K562 (cell line): ENCODE results near the gene SLC37A3. TPM values are rescaled to one million over a fixed set of nuclear protein-coding genes. Genes with fewer than 3 reads are reported as not detected.
A peak's percentile ranks its signal among the peaks of the same experiment; 100 is the strongest.

Source experiments
- polyA plus RNA-seq, 8 experiments: library from polyadenylated mRNA; depleted of rRNA in 4 of 8; stranded (reverse) in 5 of 8; unstranded in 3 of 8; fragments of >200 nt; fragmentation: Nextera tagmentation in 2 of 8; fragmentation: Illumina TruSeq in 1 of 8; extraction: Ambion mirVana in 2 of 8; extraction: Trizol in 1 of 8; gene quantifications; 2 replicates each; pipeline versions ENCODE4 v1.2.1 to v1.2.3, GENCODE V29; 2011 to 2014; ENCODE audit warnings: inconsistent platforms in 1 of 8, missing spikeins in 1 of 8
- small RNA-seq: library from RNA; depleted of rRNA; stranded (forward); fragments of <200 nt; gene quantifications from one replicate; pipeline ENCODE3, GENCODE V24; 2014
- total RNA-seq, 7 experiments: library from RNA; depleted of rRNA in 6 of 7; stranded (reverse); fragments of >200 nt in 6 of 7; fragmentation: Illumina TruSeq in 2 of 7; extraction: Trizol in 2 of 7; gene quantifications; 2 replicates each; pipeline versions ENCODE4 v1.2.1 to v1.2.3, GENCODE V29; 2011 to 2021; ENCODE audit warnings: low replicate concordance in 1 of 7

SLC37A3 gene
- total and polyA plus RNA-seq, 9 of the 15 experiments (the other 6 are each of a cell fraction or from before 2014, with no cell fraction given): 11.7 to 59.1 (median 26.8) TPM

Small RNA genes lying within 50 kb of the gene (small RNA-seq; reads per million reads assigned to genes)
- not detected for gene RNA5SP247
- 280 reads per million, percentile 99 among the genes with 10 or more reads in this experiment for gene RNA5SP248

Other genes with a start within 250 kb of the SLC37A3 start
- 7.4 and 8.4 TPM in 2 replicates for gene KDM7A, start 221.5 kb downstream of the SLC37A3 start, total RNA-seq (2014; rRNA removed)
- gene KDM7A, start 221.5 kb downstream of the SLC37A3 start, total RNA-seq (2014; rRNA removed; fragmentation: Illumina TruSeq; extraction: Trizol): 7.0 and 8.2 TPM in 2 replicates
- gene KDM7A, start 221.5 kb downstream of the SLC37A3 start, total RNA-seq (2015; rRNA removed; fragmentation: Illumina TruSeq; extraction: Trizol): 3.5 and 4.1 TPM in 2 replicates
- gene KDM7A, start 221.5 kb downstream of the SLC37A3 start, total RNA-seq (2021): 7.6 and 7.8 TPM in 2 replicates
- 6.4 and 7.6 TPM in 2 replicates for gene KDM7A, start 221.5 kb downstream of the SLC37A3 start, polyA plus RNA-seq (2011; rRNA removed)
- gene KDM7A, start 221.5 kb downstream of the SLC37A3 start, polyA plus RNA-seq (2014; fragmentation: Illumina TruSeq; extraction: Trizol): 8.3 and 10.3 TPM in 2 replicates
- 1 to 10 TPM in 1 of 2 experiments, under 1 TPM in 1; 0.90 to 1.3 TPM for gene KDM7A, start 221.5 kb downstream of the SLC37A3 start, polyA plus RNA-seq (2014; fragmentation: Nextera tagmentation; extraction: Ambion mirVana)
- gene KDM7A, start 221.5 kb downstream of the SLC37A3 start, polyA plus RNA-seq (2014; rRNA removed): 4.4 and 6.7 TPM in 2 replicates
- not detected in 2 replicates for gene RAB19, start 5.5 kb upstream of the SLC37A3 start, total RNA-seq (2014; rRNA removed)
- not detected in 2 replicates for gene RAB19, start 5.5 kb upstream of the SLC37A3 start, total RNA-seq (2014; rRNA removed; fragmentation: Illumina TruSeq; extraction: Trizol)
- not detected in 2 replicates for gene RAB19, start 5.5 kb upstream of the SLC37A3 start, total RNA-seq (2015; rRNA removed; fragmentation: Illumina TruSeq; extraction: Trizol)
- 0.31 TPM in 1 of 2 replicates, not detected in the other for gene RAB19, start 5.5 kb upstream of the SLC37A3 start, total RNA-seq (2021)
- 0.14 TPM in 1 of 2 replicates, not detected in the other for gene RAB19, start 5.5 kb upstream of the SLC37A3 start, polyA plus RNA-seq (2011; rRNA removed)
- gene RAB19, start 5.5 kb upstream of the SLC37A3 start, polyA plus RNA-seq (2014; fragmentation: Illumina TruSeq; extraction: Trizol): not detected in 2 replicates
- not detected for gene RAB19, start 5.5 kb upstream of the SLC37A3 start, polyA plus RNA-seq (2014; fragmentation: Nextera tagmentation; extraction: Ambion mirVana)
- gene RAB19, start 5.5 kb upstream of the SLC37A3 start, polyA plus RNA-seq (2014; rRNA removed): not detected in 2 replicates
- 60.7 and 73.9 TPM in 2 replicates for gene MKRN1, start 81.0 kb upstream of the SLC37A3 start, total RNA-seq (2014; rRNA removed)
- 82.0 and 92.2 TPM in 2 replicates for gene MKRN1, start 81.0 kb upstream of the SLC37A3 start, total RNA-seq (2014; rRNA removed; fragmentation: Illumina TruSeq; extraction: Trizol)
- gene MKRN1, start 81.0 kb upstream of the SLC37A3 start, total RNA-seq (2015; rRNA removed; fragmentation: Illumina TruSeq; extraction: Trizol): 79.0 and 87.1 TPM in 2 replicates
- gene MKRN1, start 81.0 kb upstream of the SLC37A3 start, total RNA-seq (2021): 70.7 and 87.5 TPM in 2 replicates
- 72.4 and 87.9 TPM in 2 replicates for gene MKRN1, start 81.0 kb upstream of the SLC37A3 start, polyA plus RNA-seq (2011; rRNA removed)
- gene MKRN1, start 81.0 kb upstream of the SLC37A3 start, polyA plus RNA-seq (2014; fragmentation: Illumina TruSeq; extraction: Trizol): 80.8 and 90.3 TPM in 2 replicates
- gene MKRN1, start 81.0 kb upstream of the SLC37A3 start, polyA plus RNA-seq (2014; fragmentation: Nextera tagmentation; extraction: Ambion mirVana): 10 to 100 TPM; 30.5 to 33.5 TPM
- gene MKRN1, start 81.0 kb upstream of the SLC37A3 start, polyA plus RNA-seq (2014; rRNA removed): 75.8 and 76.0 TPM in 2 replicates
- gene DENND2A, start 242.3 kb upstream of the SLC37A3 start, total RNA-seq (2014; rRNA removed): not detected in 2 replicates
- gene DENND2A, start 242.3 kb upstream of the SLC37A3 start, total RNA-seq (2014; rRNA removed; fragmentation: Illumina TruSeq; extraction: Trizol): not detected in 2 replicates
- gene DENND2A, start 242.3 kb upstream of the SLC37A3 start, total RNA-seq (2015; rRNA removed; fragmentation: Illumina TruSeq; extraction: Trizol): not detected in 2 replicates
- 0.16 TPM in 1 of 2 replicates, not detected in the other for gene DENND2A, start 242.3 kb upstream of the SLC37A3 start, total RNA-seq (2021)
- gene DENND2A, start 242.3 kb upstream of the SLC37A3 start, polyA plus RNA-seq (2011; rRNA removed): not detected in 2 replicates
- not detected in 2 replicates for gene DENND2A, start 242.3 kb upstream of the SLC37A3 start, polyA plus RNA-seq (2014; fragmentation: Illumina TruSeq; extraction: Trizol)
- not detected for gene DENND2A, start 242.3 kb upstream of the SLC37A3 start, polyA plus RNA-seq (2014; fragmentation: Nextera tagmentation; extraction: Ambion mirVana)
- not detected in 2 replicates for gene DENND2A, start 242.3 kb upstream of the SLC37A3 start, polyA plus RNA-seq (2014; rRNA removed)